Measurements from ENCODE around the gene MIA. TPM values are rescaled to one million over a fixed set of nuclear protein-coding genes. Genes with fewer than 3 reads are reported as not detected.
"Not testable (repeated sequence)": the region's sequence is repeated elsewhere in the genome, so short reads cannot be mapped to it uniquely, and the experiment has no call there.

The MIA gene
- total and polyA plus RNA-seq, 2 experiments from 2014 or later = not detected

- Histone ChIP-seq H3K79me2 (ENCODE audit: insufficient read depth) (peaks cover 30% of the 10 kb centered on the region), H3K36me3 (ENCODE audit: low read depth) (peaks cover 57% of the 10 kb centered on the region), H3K9me3 (ENCODE audit: low read depth) (no peaks in the 10 kb centered on the region)
Observed at GRCh38 chr19:40763963-40764362, 11.4 kb upstream of the MIA start.

GRCh38 chr19:40766385-40766784 lies 8.9 kb upstream of the MIA start:
- H3F3A ChIP-seq (ENCODE audit: insufficient read depth); H2AFZ ChIP-seq; H3K4me3 ChIP-seq; H3K9me3 ChIP-seq (ENCODE audit: low read depth); H3K27ac ChIP-seq; H4K20me1 ChIP-seq (ENCODE audit: insufficient read depth); H3K9ac ChIP-seq; H3K4me2 ChIP-seq (ENCODE audit: unreplicated experiment); H3K27me3 ChIP-seq (replicated peaks; ENCODE audit: insufficient read depth); H3K4me1 ChIP-seq (ENCODE audit: insufficient read depth); H3K9me2 ChIP-seq (ENCODE audit: insufficient read depth); DNase-seq; in situ Hi-C loops (cut with MboI): not testable (repeated sequence)
- H3K36me3 ChIP-seq (ENCODE audit: low read depth) = peaks cover 42% of the 10 kb centered on the region
- 91 to 97% methylated on average over 13 of the region's 13 CpGs for WGBS, 2 experiments (ENCODE audit: low coverage in 1 of 2, low lambda C conversion rate in 2 of 2, missing lambda C conversion rate in 2 of 2)
- H3K79me2 ChIP-seq (ENCODE audit: insufficient read depth) = 0 out of 2 replicates have a peak, but pooled peaks cover 11% of the 10 kb centered on the region

More at GRCh38 chr19:40763963-40764362, 11.4 kb upstream of the MIA start:
- Histone ChIP-seq H3K4me1 (ENCODE audit: insufficient read depth) (no peaks in the 10 kb centered on the region), H3K9ac (no peak overlapping the region), H3K9me2 (ENCODE audit: insufficient read depth) (no peaks in the 10 kb centered on the region), H3K27ac (no peak overlapping the region), H3K27me3 (replicated peaks; ENCODE audit: insufficient read depth) (no peaks in the 10 kb centered on the region), H2AFZ (no peak overlapping the region), H4K20me1 (ENCODE audit: insufficient read depth) (no peaks in the 10 kb centered on the region), H3K4me3 (no peak overlapping the region), H3K4me2 (ENCODE audit: unreplicated experiment) (no peak overlapping the region), H3F3A (ENCODE audit: insufficient read depth) (0 out of 2 replicates have a peak, but pooled peaks cover 5% of the 10 kb centered on the region)
- DNase-seq = no peak
- in situ Hi-C loops (cut with MboI) = no loop called here
- WGBS, 2 experiments (ENCODE audit: low coverage in 1 of 2, low lambda C conversion rate in 2 of 2, missing lambda C conversion rate in 2 of 2) = 89 to 94% methylated on average over 10 of the region's 10 CpGs
- no peak for TF ChIP-seq EZH2 (IDR thresholded peaks at IDR 0.05; ENCODE audit: insufficient read depth, poor library complexity, severe bottlenecking)
- no peak for TF ChIP-seq EZH2phosphoT487 (IDR thresholded peaks at IDR 0.05; ENCODE audit: insufficient read depth, low read depth)

GRCh38 chr19:40768869-40769268 lies 6.5 kb upstream of the MIA start:
- H3K4me1 ChIP-seq (ENCODE audit: insufficient read depth) = no peaks in the 10 kb centered on the region
- WGBS, 2 experiments (ENCODE audit: low coverage in 1 of 2, low lambda C conversion rate in 2 of 2, missing lambda C conversion rate in 2 of 2) = 79 to 87% methylated on average over 5 of the region's 5 CpGs
- no peaks in the 10 kb centered on the region for H3K27me3 ChIP-seq (replicated peaks; ENCODE audit: insufficient read depth)
- H3K36me3 ChIP-seq (ENCODE audit: low read depth) = peaks cover 21% of the 10 kb centered on the region; the same call in 1 of the 2 replicates
- TF ChIP-seq EZH2 (IDR thresholded peaks at IDR 0.05; ENCODE audit: insufficient read depth, poor library complexity, severe bottlenecking) (no peak), EZH2phosphoT487 (IDR thresholded peaks at IDR 0.05; ENCODE audit: insufficient read depth, low read depth) (no peak)
- no peak for DNase-seq
- no peak overlapping the region for H3K4me3 ChIP-seq
- H3K9ac ChIP-seq = no peak overlapping the region
- no peaks in the 10 kb centered on the region for H4K20me1 ChIP-seq (ENCODE audit: insufficient read depth)
- 0 out of 2 replicates have a peak, but pooled peaks cover 5% of the 10 kb centered on the region for H3F3A ChIP-seq (ENCODE audit: insufficient read depth)
- in situ Hi-C loops (cut with MboI) = no loop called here
- H3K27ac ChIP-seq = no peak overlapping the region
- H2AFZ ChIP-seq = no peak overlapping the region
- H3K9me3 ChIP-seq (ENCODE audit: low read depth) = no peaks in the 10 kb centered on the region
- H3K79me2 ChIP-seq (ENCODE audit: insufficient read depth) = no peaks in the 10 kb centered on the region
- no peaks in the 10 kb centered on the region for H3K9me2 ChIP-seq (ENCODE audit: insufficient read depth)
- H3K4me2 ChIP-seq (ENCODE audit: unreplicated experiment) = no peak overlapping the region

- H3K36me3 ChIP-seq (ENCODE audit: low read depth); H4K20me1 ChIP-seq (ENCODE audit: insufficient read depth); H3K4me1 ChIP-seq (ENCODE audit: insufficient read depth); H3K9ac ChIP-seq; H3K27ac ChIP-seq; H3K9me3 ChIP-seq (ENCODE audit: low read depth); H3K4me3 ChIP-seq; H3K9me2 ChIP-seq (ENCODE audit: insufficient read depth); H3K79me2 ChIP-seq (ENCODE audit: insufficient read depth); H3K4me2 ChIP-seq (ENCODE audit: unreplicated experiment); in situ Hi-C loops (cut with MboI); DNase-seq; H3F3A ChIP-seq (ENCODE audit: insufficient read depth); H2AFZ ChIP-seq; H3K27me3 ChIP-seq (replicated peaks; ENCODE audit: insufficient read depth): not testable (repeated sequence)
- 87 to 89% methylated on average over 10 of the region's 10 CpGs for WGBS, 2 experiments (ENCODE audit: low coverage in 1 of 2, low lambda C conversion rate in 2 of 2, missing lambda C conversion rate in 2 of 2)
Observed at GRCh38 chr19:40771101-40771862, 4.0 kb upstream of the MIA start.

GRCh38 chr19:40775632-40776022 lies 306 bp downstream of the MIA start:
- Histone ChIP-seq H2AFZ (no peak overlapping the region), H3K27me3 (replicated peaks; ENCODE audit: insufficient read depth) (no peaks in the 10 kb centered on the region), H3K9ac (no peak overlapping the region), H3K4me1 (ENCODE audit: insufficient read depth) (peaks cover 6% of the 10 kb centered on the region; the same call in 1 of the 2 replicates), H3K9me3 (ENCODE audit: low read depth) (no peaks in the 10 kb centered on the region), H3K79me2 (ENCODE audit: insufficient read depth) (no peaks in the 10 kb centered on the region), H4K20me1 (ENCODE audit: insufficient read depth) (no peaks in the 10 kb centered on the region), H3K36me3 (ENCODE audit: low read depth) (no peaks in the 10 kb centered on the region), H3F3A (ENCODE audit: insufficient read depth) (peaks cover 4% of the 10 kb centered on the region; the same call in 1 of the 2 replicates), H3K9me2 (ENCODE audit: insufficient read depth) (no peaks in the 10 kb centered on the region), H3K27ac (no peak overlapping the region), H3K4me2 (ENCODE audit: unreplicated experiment) (no peak overlapping the region), H3K4me3 (no peak overlapping the region)
- 96 to 97% methylated on average over 10 of the region's 10 CpGs for WGBS, 2 experiments (ENCODE audit: low coverage in 1 of 2, low lambda C conversion rate in 2 of 2, missing lambda C conversion rate in 2 of 2)
- no peak for TF ChIP-seq EZH2 (IDR thresholded peaks at IDR 0.05; ENCODE audit: insufficient read depth, poor library complexity, severe bottlenecking)
- no peak for TF ChIP-seq EZH2phosphoT487 (IDR thresholded peaks at IDR 0.05; ENCODE audit: insufficient read depth, low read depth)
- in situ Hi-C loops (cut with MboI) = no loop called here
- DNase-seq = no peak

All from GM23248 (cell line).